ENCODE measurements around the gene ACTN1.
A peak's percentile ranks its signal among the peaks of the same experiment; 100 is the strongest.

ACTN1 gene

GRCh38 chr14:68978172-68978911 is 760 bp downstream of the ACTN1 start:
- Histone ChIP-seq H3K36me3 (replicated peaks; ENCODE audit: low read depth, low read length) (peaks cover 7% of the 10 kb centered on the region), H3K79me2 (ENCODE audit: low read length) (no peaks in the 10 kb centered on the region), H3K4me2 (ENCODE audit: low read length) (peak overlapping the region; percentile 95), H3K27ac (ENCODE audit: low read length) (peak overlapping the region; percentile 56), H3K4me1 (ENCODE audit: low read length) (peaks cover 17% of the 10 kb centered on the region), H3K4me3 (ENCODE audit: low read length) (peak overlapping the region; percentile 98), H3K9ac (ENCODE audit: low read length) (peak overlapping the region; percentile 95), H3K27me3 (ENCODE audit: low read depth, low read length) (peaks cover 41% of the 10 kb centered on the region), H2AFZ (ENCODE audit: low read depth, low read length) (peak overlapping the region; percentile 82), H3K9me3 (ENCODE audit: insufficient read depth, low read length) (peaks cover 6% of the 10 kb centered on the region; the same call in 1 of the 2 replicates), H4K20me1 (ENCODE audit: insufficient read depth, low read length) (no peaks in the 10 kb centered on the region)
- TF ChIP-seq, protein P1, sequence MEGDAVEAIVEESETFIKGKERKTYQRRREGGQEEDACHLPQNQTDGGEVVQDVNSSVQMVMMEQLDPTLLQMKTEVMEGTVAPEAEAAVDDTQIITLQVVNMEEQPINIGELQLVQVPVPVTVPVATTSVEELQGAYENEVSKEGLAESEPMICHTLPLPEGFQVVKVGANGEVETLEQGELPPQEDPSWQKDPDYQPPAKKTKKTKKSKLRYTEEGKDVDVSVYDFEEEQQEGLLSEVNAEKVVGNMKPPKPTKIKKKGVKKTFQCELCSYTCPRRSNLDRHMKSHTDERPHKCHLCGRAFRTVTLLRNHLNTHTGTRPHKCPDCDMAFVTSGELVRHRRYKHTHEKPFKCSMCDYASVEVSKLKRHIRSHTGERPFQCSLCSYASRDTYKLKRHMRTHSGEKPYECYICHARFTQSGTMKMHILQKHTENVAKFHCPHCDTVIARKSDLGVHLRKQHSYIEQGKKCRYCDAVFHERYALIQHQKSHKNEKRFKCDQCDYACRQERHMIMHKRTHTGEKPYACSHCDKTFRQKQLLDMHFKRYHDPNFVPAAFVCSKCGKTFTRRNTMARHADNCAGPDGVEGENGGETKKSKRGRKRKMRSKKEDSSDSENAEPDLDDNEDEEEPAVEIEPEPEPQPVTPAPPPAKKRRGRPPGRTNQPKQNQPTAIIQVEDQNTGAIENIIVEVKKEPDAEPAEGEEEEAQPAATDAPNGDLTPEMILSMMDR (IDR thresholded peaks at IDR 0.05; ENCODE audit: low read depth, low read length), result no peak; the same call in 1 of the 2 replicates
- no peak for TF ChIP-seq EZH2phosphoT487 (IDR thresholded peaks at IDR 0.05; ENCODE audit: low read depth)

DNA sequence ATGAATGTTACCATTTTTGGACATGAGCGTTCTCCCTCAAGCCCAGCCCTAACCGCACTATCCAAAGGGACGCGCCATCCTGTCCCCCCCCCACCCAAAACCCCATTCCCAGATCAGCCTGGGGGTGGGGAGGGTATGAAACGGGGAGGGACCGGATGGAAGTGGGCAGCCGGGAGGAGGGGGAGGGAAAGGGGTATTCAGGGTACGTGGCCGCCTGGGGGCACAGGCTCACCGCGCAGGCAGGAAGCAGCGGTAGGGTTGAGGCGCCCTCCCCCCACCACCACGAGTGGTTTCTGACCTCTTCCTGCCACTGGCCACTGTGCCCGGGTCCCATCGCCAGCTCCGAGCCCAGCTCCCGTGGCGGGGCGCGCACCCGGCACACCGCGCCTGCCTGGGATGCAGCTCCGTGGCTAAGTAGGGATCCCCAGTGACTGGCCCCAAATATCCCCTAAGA is 1.4 kb downstream of the ACTN1 start:
- Histone ChIP-seq H3K4me2 (ENCODE audit: low read length) (peak overlapping the region; percentile 95), H3K9ac (ENCODE audit: low read length) (peak overlapping the region; percentile 95), H3K4me3 (ENCODE audit: low read length) (peak overlapping the region; percentile 98), H3K27me3 (ENCODE audit: low read depth, low read length) (peaks cover 37% of the 10 kb centered on the region), H4K20me1 (ENCODE audit: insufficient read depth, low read length) (no peaks in the 10 kb centered on the region), H3K4me1 (ENCODE audit: low read length) (peaks cover 17% of the 10 kb centered on the region), H3K79me2 (ENCODE audit: low read length) (no peaks in the 10 kb centered on the region), H3K27ac (ENCODE audit: low read length) (peak overlapping the region; percentile 56), H3K9me3 (ENCODE audit: insufficient read depth, low read length) (peaks cover 7% of the 10 kb centered on the region; the same call in 1 of the 2 replicates), H3K36me3 (replicated peaks; ENCODE audit: low read depth, low read length) (peaks cover 9% of the 10 kb centered on the region), H2AFZ (ENCODE audit: low read depth, low read length) (peak overlapping the region; percentile 82)
- no peak for TF ChIP-seq EZH2phosphoT487 (IDR thresholded peaks at IDR 0.05; ENCODE audit: low read depth)
- TF ChIP-seq, protein P1 (IDR thresholded peaks at IDR 0.05; ENCODE audit: low read depth, low read length), result no peak

- Histone ChIP-seq H3K36me3 (replicated peaks; ENCODE audit: low read depth, low read length) (peaks cover 12% of the 10 kb centered on the region), H3K27me3 (ENCODE audit: low read depth, low read length) (peaks cover 34% of the 10 kb centered on the region), H3K9me3 (ENCODE audit: insufficient read depth, low read length) (peaks cover 7% of the 10 kb centered on the region; the same call in 1 of the 2 replicates), H2AFZ (ENCODE audit: low read depth, low read length) (peak overlapping the region; percentile 82), H3K4me2 (ENCODE audit: low read length) (peak overlapping the region; percentile 95), H3K27ac (ENCODE audit: low read length) (peak overlapping the region; percentile 56), H3K4me3 (ENCODE audit: low read length) (peak overlapping the region; percentile 98), H4K20me1 (ENCODE audit: insufficient read depth, low read length) (no peaks in the 10 kb centered on the region), H3K9ac (ENCODE audit: low read length) (peak overlapping the region; percentile 95), H3K79me2 (ENCODE audit: low read length) (no peaks in the 10 kb centered on the region), H3K4me1 (ENCODE audit: low read length) (peaks cover 17% of the 10 kb centered on the region)
- TF ChIP-seq, protein P1 (IDR thresholded peaks at IDR 0.05; ENCODE audit: low read depth, low read length), result no peak
- no peak for TF ChIP-seq EZH2phosphoT487 (IDR thresholded peaks at IDR 0.05; ENCODE audit: low read depth)
These were observed 1.9 kb downstream of the ACTN1 start for GRCh38 chr14:68977180-68977717.
